B cell (primary cell): ENCODE measurements around the gene EPHB3. TPM values are rescaled to one million over a fixed set of nuclear protein-coding genes. Genes with fewer than 3 reads are reported as not detected.

Experiments used
- ATAC-seq: fragments of 200-7000 bp; cut with Tn5 transposase; one replicate; pipeline ENCODE4 v1.10.0; 2021; ENCODE audit warnings: low read depth, mild to moderate bottlenecking, moderate number of reproducible peaks, moderate library complexity
- CTCF ChIA-PET: fragments of 350-600 bp; sonication (Branson Sonifier 250); formaldehyde crosslinking; loops from one replicate; lab custom pipeline; 2021; ENCODE audit warnings: antibody characterized with exemption, inconsistent platforms; lab: Charles Lee
- POLR2A ChIA-PET: fragments of 350-600 bp; sonication (Branson Sonifier 250); formaldehyde crosslinking; loops from one replicate; lab custom pipeline; 2021; ENCODE audit warnings: antibody characterized with exemption; lab: Charles Lee
- DNase-seq: peaks from one replicate; pipeline ENCODE4 v3.0.0; 2013
- H2AFZ ChIP-seq: 2 replicates; pipeline ENCODE4 v1.6.1; 2012; ENCODE audit warnings: mild to moderate bottlenecking, low read depth, low read length; ENCODE audit not compliant: insufficient read depth, poor library complexity, severe bottlenecking
- H3K27ac ChIP-seq, 2 donors: 1 replicate in 1 of 2; 2 replicates in 1 of 2; pipeline ENCODE4 v1.5.1; 2012 to 2013; ENCODE audit warnings: low read length in 2 of 2, mild to moderate bottlenecking in 2 of 2, moderate library complexity in 1 of 2
- H3K27me3 ChIP-seq, 4 experiments: fragments of 200-600 bp in 1 of 4; sonication (generic) in 1 of 4; replicated peaks in 1 of 4; 1 replicate in 2 of 4; 2 replicates in 2 of 4; pipeline versions ENCODE4 v1.6.1 to v1.7.0; 2013 to 2016; ENCODE audit warnings: low read length in 3 of 4, mild to moderate bottlenecking in 2 of 4, mixed read lengths in 1 of 4, moderate library complexity in 1 of 4; ENCODE audit not compliant: insufficient read depth in 4 of 4, control insufficient read depth in 3 of 4; ENCODE audit errors: control extremely low read depth in 1 of 4
- H3K36me3 ChIP-seq, 2 experiments: replicated peaks in 1 of 2; 1 replicate in 1 of 2; 2 replicates in 1 of 2; pipeline versions ENCODE4 v1.6.1 to v1.7.1; 2013; ENCODE audit warnings: low read length in 1 of 2; ENCODE audit not compliant: insufficient read depth in 2 of 2, control insufficient read depth in 1 of 2; ENCODE audit errors: control extremely low read depth in 1 of 2, extremely low read depth in 1 of 2
- H3K4me1 ChIP-seq, 2 donors: fragments of 200-600 bp in 1 of 2; sonication (generic) in 1 of 2; 1 replicate in 1 of 2; 2 replicates in 1 of 2; pipeline versions ENCODE4 v1.5.1 to v1.6.1; 2013 to 2017; ENCODE audit warnings: low read length in 2 of 2; ENCODE audit not compliant: control insufficient read depth in 2 of 2, insufficient read depth in 2 of 2
- H3K4me2 ChIP-seq: replicated peaks from 2 replicates; pipeline ENCODE3; 2012; ENCODE audit warnings: mild to moderate bottlenecking, low read depth, low read length; ENCODE audit not compliant: poor library complexity, severe bottlenecking
- H3K4me3 ChIP-seq, 5 experiments: fragments of 200-600 bp in 1 of 5; sonication (generic) in 1 of 5; 1 replicate in 3 of 5; 2 replicates in 2 of 5; pipeline versions ENCODE4 v1.5.1 to v1.7.0; 2011 to 2016; ENCODE audit warnings: low read length in 4 of 5, mild to moderate bottlenecking in 4 of 5, low read depth in 2 of 5, control low read depth in 1 of 5, moderate library complexity in 1 of 5; ENCODE audit not compliant: insufficient read depth in 1 of 5; ENCODE audit errors: control extremely low read depth in 1 of 5, extremely low read depth in 1 of 5
- H3K79me2 ChIP-seq: fragments of 200-600 bp; sonication (generic); one replicate; pipeline ENCODE4 v1.6.0; 2016; ENCODE audit warnings: low read length; ENCODE audit not compliant: control insufficient read depth, insufficient read depth
- H3K9ac ChIP-seq: fragments of 200-600 bp; sonication (generic); 2 replicates; pipeline ENCODE4 v1.6.1; 2017; ENCODE audit warnings: mild to moderate bottlenecking, low read length, moderate library complexity
- H3K9me3 ChIP-seq, 3 donors: one replicate each; pipeline versions ENCODE4 v1.6.1 to v1.7.1; 2013; ENCODE audit warnings: low read length in 2 of 3; ENCODE audit not compliant: control insufficient read depth in 2 of 3, insufficient read depth in 1 of 3; ENCODE audit errors: control extremely low read depth in 1 of 3
- H4K20me1 ChIP-seq: 2 replicates; pipeline ENCODE4 v1.6.0; 2012; ENCODE audit warnings: mild to moderate bottlenecking, low read length; ENCODE audit not compliant: insufficient read depth, control insufficient read depth, poor library complexity, severe bottlenecking
- H3K27ac Mint-ChIP-seq: one replicate; pipeline ENCODE4 v1.8.0; 2021; ENCODE audit warnings: mixed read lengths
- H3K27me3 Mint-ChIP-seq: one replicate; pipeline ENCODE4 v1.8.0; 2021; ENCODE audit warnings: mixed read lengths
- H3K4me1 Mint-ChIP-seq: one replicate; pipeline ENCODE4 v1.8.0; 2021; ENCODE audit warnings: mixed read lengths
- H3K4me3 Mint-ChIP-seq: one replicate; pipeline ENCODE4 v1.8.0; 2021; ENCODE audit warnings: mixed read lengths
- H3K9me3 Mint-ChIP-seq: one replicate; pipeline ENCODE4 v1.8.0; 2022; ENCODE audit warnings: mixed read lengths; ENCODE audit not compliant: insufficient read depth
- CTCF ChIP-seq: fragments of 200-600 bp; IDR thresholded peaks from one replicate; pipeline ENCODE4 v1.8.0; 2022; ENCODE audit warnings: antibody characterized with exemption, mild to moderate bottlenecking
- EZH2 ChIP-seq: IDR thresholded peaks from 2 replicates; pipeline ENCODE4 v1.6.1; 2012; ENCODE audit warnings: borderline replicate concordance, low read depth, mild to moderate bottlenecking, moderate library complexity, low read length; ENCODE audit not compliant: insufficient read depth, poor library complexity, severe bottlenecking
- WGBS: methylation state at CpG from one replicate; pipeline ENCODE4 v1.1.5; 2013; ENCODE audit warnings: missing lambda C conversion rate; ENCODE audit not compliant: insufficient coverage; 5-methylcytosine and 5-hydroxymethylcytosine counted together
- intact Hi-C: fragments of 100-400 bp; cut with micrococcal nuclease; formaldehyde crosslinking; loops from one replicate; pipeline ENCODE4 v1.10.0; 2022
- polyA plus RNA-seq: library from polyadenylated mRNA; depleted of rRNA; stranded (reverse); fragments of >200 nt; gene quantifications from 2 replicates; pipeline ENCODE4 v1.2.3, GENCODE V29; 2012
- total RNA-seq, 2 donors: library from RNA; stranded (reverse); fragments of 120-200 nt in 1 of 2; gene quantifications; 1 replicate in 1 of 2; 2 replicates in 1 of 2; pipeline versions ENCODE4 v1.2.3 to v1.2.4, GENCODE V29; 2013 to 2022

EPHB3 gene
- total and polyA plus RNA-seq, 2 donors (not counting 1 experiment from before 2014, with no cell fraction given), result 0.06 to 0.07 TPM

- ChIA-PET POLR2A (no interaction called here), CTCF (no interaction called here)
- H3K27me3 ChIP-seq, result peaks cover 0 to 3% (median 0%) of the 10 kb centered on the region in 4 experiments
- H3K4me2 ChIP-seq, result no peak overlapping the region
- Mint-ChIP-seq H3K27me3 (peaks cover 7% of the 10 kb centered on the region), H3K27ac (no peak overlapping the region), H3K9me3 (no peaks in the 10 kb centered on the region), H3K4me1 (no peaks in the 10 kb centered on the region), H3K4me3 (no peak overlapping the region)
- H3K9ac ChIP-seq, result no peak overlapping the region
- no peaks in the 10 kb centered on the region for H3K4me1 ChIP-seq
- H3K79me2 ChIP-seq, result no peaks in the 10 kb centered on the region
- WGBS, result 96% methylated on average over 6 of the region's 7 CpGs
- TF ChIP-seq EZH2, result no peak
- TF ChIP-seq CTCF, result no peak
- no peaks in the 10 kb centered on the region for H3K36me3 ChIP-seq
- intact Hi-C loops, result no loop called here
- ATAC-seq, result no peak
- no peak for DNase-seq
- no peak overlapping the region for H2AFZ ChIP-seq
- no peaks in the 10 kb centered on the region for H3K9me3 ChIP-seq
- H3K4me3 ChIP-seq, result no peak overlapping the region
- H4K20me1 ChIP-seq, result no peaks in the 10 kb centered on the region
- H3K27ac ChIP-seq, result no peak overlapping the region
These were observed 31.8 kb downstream of the EPHB3 start for GRCh38 chr3:184593220-184593927.

- Histone ChIP-seq H3K27ac (no peak overlapping the region), H3K27me3 (no peaks in the 10 kb centered on the region), H3K4me3 (no peak overlapping the region), H3K9ac (no peak overlapping the region), H3K4me2 (no peak overlapping the region), H4K20me1 (no peaks in the 10 kb centered on the region), H3K9me3 (no peaks in the 10 kb centered on the region), H3K36me3 (no peaks in the 10 kb centered on the region), H3K79me2 (no peaks in the 10 kb centered on the region), H3K4me1 (no peaks in the 10 kb centered on the region), H2AFZ (no peak overlapping the region)
- H3K27me3 Mint-ChIP-seq, result peaks cover 7% of the 10 kb centered on the region
- ATAC-seq, result no peak
- H3K27ac Mint-ChIP-seq, result no peak overlapping the region
- CTCF ChIA-PET, result no interaction called here
- H3K9me3 Mint-ChIP-seq, result no peaks in the 10 kb centered on the region
- TF ChIP-seq EZH2 (no peak), CTCF (no peak)
- H3K4me1 Mint-ChIP-seq, result no peaks in the 10 kb centered on the region
- H3K4me3 Mint-ChIP-seq, result no peak overlapping the region
- WGBS, result 96% methylated on average over 10 of the region's 10 CpGs
- POLR2A ChIA-PET, result no interaction called here
- DNase-seq, result no peak
- intact Hi-C loops, result no loop called here
These were observed 32.3 kb downstream of the EPHB3 start for GRCh38 chr3:184593928-184594303.
